GM12874 (cell line): Measurements from ENCODE around the gene KCMF1.

ENCODE experiments used
- CTCF ChIP-seq: IDR thresholded peaks from 2 replicates; pipeline ENCODE4 v1.5.1; 2011; ENCODE audit warnings: low read depth, mild to moderate bottlenecking, control low read depth, low read length, moderate library complexity; ENCODE audit not compliant: insufficient read depth

KCMF1 gene

GRCh38 chr2:84946204-84947009, 24.6 kb upstream of the KCMF1 start:
- TF ChIP-seq CTCF = no peak

- TF ChIP-seq CTCF = no peak
Measured at GRCh38 chr2:84947010-84947593, 23.9 kb upstream of the KCMF1 start.

GRCh38 chr2:84953535-84953934, 17.4 kb upstream of the KCMF1 start:
- no peak for TF ChIP-seq CTCF

GRCh38 chr2:84954329-84954728, 16.6 kb upstream of the KCMF1 start:
- TF ChIP-seq CTCF = no peak

GRCh38 chr2:84956334-84957297, 14.3 kb upstream of the KCMF1 start:
- TF ChIP-seq CTCF = no peak

GRCh38 chr2:84957771-84958134, 13.2 kb upstream of the KCMF1 start:
- no peak for TF ChIP-seq CTCF

GRCh38 chr2:84958135-84959059, 12.6 kb upstream of the KCMF1 start:
- no peak for TF ChIP-seq CTCF
